Kidney epithelial cell (primary cell): ENCODE measurements around the gene MAD2L2. TPM values are rescaled to one million over a fixed set of nuclear protein-coding genes. Genes with fewer than 3 reads are reported as not detected.
A peak's percentile ranks its signal among the peaks of the same experiment; 100 is the strongest.

ENCODE experiments used
- DNase-seq: peaks from one replicate; pipeline ENCODE4 v3.0.0-alpha.2; 2010; ENCODE audit warnings: low read depth
- H3K27me3 ChIP-seq: 2 replicates; pipeline ENCODE4 v1.6.0; 2011; ENCODE audit warnings: low read length; ENCODE audit not compliant: control insufficient read depth, insufficient read depth
- H3K36me3 ChIP-seq: 2 replicates; pipeline ENCODE4 v1.5.1; 2011; ENCODE audit warnings: low read length; ENCODE audit not compliant: control insufficient read depth, insufficient read depth
- H3K4me3 ChIP-seq: 2 replicates; pipeline ENCODE4 v1.5.1; 2011; ENCODE audit warnings: low read depth, mild to moderate bottlenecking, control low read depth, low read length
- CTCF ChIP-seq: IDR thresholded peaks from 2 replicates; pipeline ENCODE4 v1.5.1; 2011; ENCODE audit warnings: mild to moderate bottlenecking, moderate library complexity, low read length, control low read depth, inconsistent platforms; ENCODE audit not compliant: insufficient read depth, poor library complexity, severe bottlenecking
- total RNA-seq: library from RNA; depleted of rRNA; stranded (reverse); fragments of >200 nt; gene quantifications from 2 replicates; pipeline ENCODE4 v1.2.3, GENCODE V29; 2015

The MAD2L2 gene
- total RNA-seq, 1 donor from 2014 or later = 96.6 TPM

- H3K4me3 ChIP-seq = peak overlapping the region; percentile 84
- H3K27me3 ChIP-seq = peaks cover 2% of the 10 kb centered on the region
- no peak for DNase-seq
- no peak for TF ChIP-seq CTCF
- H3K36me3 ChIP-seq = peaks cover 1% of the 10 kb centered on the region
Measured at GRCh38 chr1:11654939-11655808, 25.8 kb downstream of the MAD2L2 start.

- peaks cover 1% of the 10 kb centered on the region for H3K36me3 ChIP-seq
- no peak for TF ChIP-seq CTCF
- H3K4me3 ChIP-seq = peak within 1 kb of the TSS; percentile 84
- no peak for DNase-seq
- H3K27me3 ChIP-seq = peaks cover 10% of the 10 kb centered on the region
Measured at GRCh38 chr1:11654137-11654938, 26.6 kb downstream of the MAD2L2 start, which contains the start of the genes FBXO2 and FBXO44. Gene FBXO2, minus strand, starts transcription at chr1:11654429. Its CDS starts 89 bp downstream, at chr1:11654340. Gene FBXO44, plus strand, starts transcription at chr1:11654877. Its CDS starts 959 bp downstream, at chr1:11655836.

GRCh38 chr1:11653861-11654136 lies 27.1 kb downstream of the MAD2L2 start:
- no peak for DNase-seq
- TF ChIP-seq CTCF = no peak
- Histone ChIP-seq H3K27me3 (peaks cover 12% of the 10 kb centered on the region), H3K36me3 (peaks cover 1% of the 10 kb centered on the region), H3K4me3 (peak overlapping the region; percentile 84)

GRCh38 chr1:11653101-11653860 lies 27.7 kb downstream of the MAD2L2 start:
- TF ChIP-seq CTCF = no peak
- no peak for DNase-seq

GRCh38 chr1:11652203-11652780 lies 28.7 kb downstream of the MAD2L2 start:
- Histone ChIP-seq H3K36me3 (peaks cover 1% of the 10 kb centered on the region), H3K27me3 (peaks cover 17% of the 10 kb centered on the region), H3K4me3 (no peak overlapping the region)
- no peak for DNase-seq
- TF ChIP-seq CTCF = no peak

More at GRCh38 chr1:11653101-11653860, 27.7 kb downstream of the MAD2L2 start:
- H3K36me3 ChIP-seq = peaks cover 1% of the 10 kb centered on the region
- peaks cover 17% of the 10 kb centered on the region for H3K27me3 ChIP-seq
- no peak overlapping the region for H3K4me3 ChIP-seq
